Ovary (tissue), 9 donors: ENCODE measurements around the gene HNRNPK. TPM values are rescaled to one million over a fixed set of nuclear protein-coding genes. Genes with fewer than 3 reads are reported as not detected.
A peak's percentile ranks its signal among the peaks of the same experiment; 100 is the strongest.

Experiments
- DNase-seq, 5 donors: peaks; one replicate each; pipeline ENCODE4 v3.0.0-alpha.2; 2019 to 2020
- H3K27ac ChIP-seq, 2 donors: fragments of 200-600 bp; one replicate each; pipeline versions ENCODE4 v1.5.1 to v1.8.0; 2019 to 2022
- H3K27me3 ChIP-seq: fragments of 200-600 bp; one replicate; pipeline ENCODE4 v1.8.0; 2022
- H3K36me3 ChIP-seq: fragments of 200-600 bp; sonication (generic); one replicate; pipeline ENCODE4 v1.5.1; 2019
- H3K4me1 ChIP-seq: one replicate; pipeline ENCODE4 v1.8.1; 2013; ENCODE audit warnings: mild to moderate bottlenecking, moderate library complexity; ENCODE audit not compliant: insufficient read depth
- H3K4me3 ChIP-seq: fragments of 200-600 bp; sonication (generic); one replicate; pipeline ENCODE4 v1.5.1; 2017
- H3K9me3 ChIP-seq, 2 donors: fragments of 200-600 bp in 1 of 2; sonication (generic) in 1 of 2; one replicate each; pipeline versions ENCODE4 v1.5.1 to v1.8.1; 2013 to 2019; ENCODE audit warnings: mild to moderate bottlenecking in 1 of 2, moderate library complexity in 1 of 2
- CTCF ChIP-seq, 3 donors: fragments of 450-650 bp in 2 of 3; fragments of 200-600 bp in 1 of 3; IDR thresholded peaks; one replicate each; pipeline versions ENCODE4 v1.5.1 to v1.8.0; 2016 to 2022; ENCODE audit warnings: antibody characterized with exemption in 3 of 3, mild to moderate bottlenecking in 1 of 3
- EP300 ChIP-seq: sonication (generic); formaldehyde crosslinking; IDR thresholded peaks from one replicate; pipeline ENCODE4 v1.6.1; 2017; ENCODE audit warnings: antibody characterized with exemption
- POLR2A ChIP-seq: fragments of 450-650 bp; IDR thresholded peaks from one replicate; pipeline ENCODE4 v1.6.1; 2017; ENCODE audit warnings: antibody characterized with exemption, mild to moderate bottlenecking, moderate library complexity
- WGBS, 3 donors: extraction: QIAGEN DNeasy Blood & Tissue Kit in 1 of 3; methylation state at CpG; one replicate each; pipeline versions ENCODE4 v1.1.5 to v1.1.7; 2013 to 2017; 5-methylcytosine and 5-hydroxymethylcytosine counted together
- intact Hi-C, 4 donors: fragments of 100-400 bp; cut with DNase I; formaldehyde crosslinking; loops; one replicate each; pipeline versions ENCODE4 v1.11.0 to v1.15.1; 2022 to 2023
- polyA plus RNA-seq, 2 donors: library from polyadenylated mRNA; stranded (reverse); fragments of 200-250 nt in 1 of 2; fragments of 350-450 nt in 1 of 2; fragmentation: Illumina TruSeq in 1 of 2; extraction: RNeasy Lipid Tissue Mini Kit (QIAGEN cat#74804) in 1 of 2; gene quantifications; one replicate each; pipeline ENCODE4 v1.2.3, GENCODE V29; 2013 to 2014
- total RNA-seq, 7 donors: library from RNA; depleted of rRNA in 2 of 7; stranded (reverse); fragments of >200 nt in 2 of 7; fragmentation: NEBNext Ultra II Directional in 3 of 7; extraction: Animal tissue kit (Norgen Biotek cat#: 25700) in 3 of 7; gene quantifications; one replicate each; pipeline versions ENCODE4 v1.1.0 to v1.2.4, GENCODE V29; 2016 to 2023
- donor health status: DM: no; HTN: no; CAD: no; lungs with moderate emphysema.
- donor health status: DM: no; HTN: no; CAD: no.
- donor health status: Bipolar disorder and iron deficiency.
- donor health status: DM: yes; HTN: yes; CAD: no.
- donor health status: DM: no; HTN: no; CAD: no.
- donor health status: DM: yes; HTN: yes; CAD: no.

Gene HNRNPK
- total and polyA plus RNA-seq, 9 donors = 302 to 646 (median 485) TPM

DNA sequence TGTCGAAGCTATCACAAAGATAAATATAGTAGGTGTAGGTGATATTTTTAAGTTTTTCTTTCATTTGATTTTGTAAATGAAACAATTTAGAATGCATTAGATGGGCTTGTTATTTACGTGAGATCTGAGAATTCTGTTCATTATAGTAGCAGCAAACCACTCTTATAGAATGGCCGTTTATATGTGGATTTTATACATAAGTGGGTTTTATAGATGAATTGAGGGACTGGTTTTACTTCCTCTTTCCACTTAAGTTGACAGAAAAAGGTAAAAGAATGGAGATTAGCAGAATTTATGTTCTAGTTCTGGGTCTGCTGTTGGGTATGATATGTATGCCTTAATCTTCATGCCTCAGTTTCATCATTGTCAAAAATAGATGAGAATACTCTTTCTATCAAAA, 6.2 kb upstream of the HNRNPK start:
- Histone ChIP-seq H3K4me1 (peaks cover 1% of the 10 kb centered on the region), H3K9me3 (no peaks in the 10 kb centered on the region), H3K27ac (no peak overlapping the region), H3K4me3 (no peak overlapping the region), H3K36me3 (no peaks in the 10 kb centered on the region), H3K27me3 (no peaks in the 10 kb centered on the region)
- TF ChIP-seq CTCF (IDR thresholded peaks at IDR 0.05) (no peak), EP300 (no peak), POLR2A (no peak)
- intact Hi-C loops = no loop called here
- 90 to 96% (median 93%) methylated on average over 3 of the region's 3 CpGs for WGBS, 3 donors
- no peak for DNase-seq

DNA sequence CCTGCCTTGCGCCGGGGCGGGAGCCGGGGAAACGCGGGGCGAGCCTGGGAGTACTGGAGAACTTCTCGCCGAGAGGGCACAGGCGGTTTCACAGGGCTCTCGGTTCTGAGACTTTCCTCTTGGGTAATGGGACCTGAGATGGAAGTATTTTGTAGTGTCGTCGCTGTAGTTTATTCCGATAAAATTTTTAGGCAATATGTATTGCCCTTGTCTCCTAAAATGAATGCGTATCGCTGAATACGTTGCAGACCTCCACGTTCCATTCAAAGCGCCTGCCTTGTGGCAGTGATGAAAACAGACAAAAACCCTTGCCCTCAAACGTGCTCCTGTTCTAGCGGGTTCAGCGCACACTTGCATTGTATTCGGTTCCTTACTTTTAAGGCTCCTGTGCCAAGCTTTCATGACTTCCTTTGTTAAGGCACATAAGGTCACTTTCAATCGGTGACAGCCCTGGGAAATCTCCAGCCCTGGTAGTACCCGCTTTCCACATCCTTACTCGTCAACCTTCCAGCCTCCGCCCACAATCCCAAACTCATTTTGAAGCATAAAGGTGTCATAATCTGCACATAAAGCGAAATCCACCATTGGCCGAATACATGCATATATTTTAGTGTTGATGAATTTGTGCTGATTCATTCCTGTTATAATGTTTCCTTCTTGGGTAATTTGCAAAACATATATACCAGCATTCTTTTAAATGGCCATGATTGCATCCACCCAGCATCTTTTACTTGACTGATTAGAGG, 1.3 kb upstream of the HNRNPK start:
- intact Hi-C loops = no loop called here
- DNase-seq = no peak
- no peaks in the 10 kb centered on the region for H3K4me1 ChIP-seq

GRCh38 chr9:83980395-83981125, 545 bp upstream of the HNRNPK start, which contains the start of gene RMI1:
RMI1 (plus strand) TSS chr9:83980805; CDS start chr9:84000987, 20,182 bp downstream.
- 0 to 1% (median 1%) methylated on average over 55 to 69 of the region's 69 CpGs for WGBS, 3 donors
- peak; percentile 98 for TF ChIP-seq POLR2A
- peak in 1 of 3 donors; percentile 16 for TF ChIP-seq CTCF (IDR thresholded peaks at IDR 0.05)
- TF ChIP-seq EP300 = no peak
- Histone ChIP-seq H3K36me3 (no peaks in the 10 kb centered on the region), H3K4me3 (peak within 1 kb of the TSS; percentile 94), H3K4me1 (no peaks in the 10 kb centered on the region), H3K27me3 (no peaks in the 10 kb centered on the region), H3K27ac (peak within 1 kb of the TSS; percentile 97 to 98), H3K9me3 (no peaks in the 10 kb centered on the region)
- intact Hi-C loops = no loop called here
- peak; percentile 99 to 100 (median 100) for DNase-seq

More for the DNA sequence above, 1.3 kb upstream of the HNRNPK start:
- Histone ChIP-seq H3K27ac (peak overlapping the region; percentile 97 to 98), H3K4me3 (peak overlapping the region; percentile 94), H3K27me3 (no peaks in the 10 kb centered on the region), H3K36me3 (no peaks in the 10 kb centered on the region), H3K9me3 (no peaks in the 10 kb centered on the region)
- WGBS, 3 donors = 2% methylated on average over 29 of the region's 29 CpGs
- TF ChIP-seq CTCF (IDR thresholded peaks at IDR 0.05) (no peak), EP300 (no peak), POLR2A (no peak)

GRCh38 chr9:83978992-83979811, 813 bp downstream of the HNRNPK start:
- H3K4me3 ChIP-seq = peak overlapping the region; percentile 94
- 1 to 2% (median 1%) methylated on average over 43 to 55 of the region's 55 CpGs for WGBS, 3 donors
- TF ChIP-seq POLR2A (peak; percentile 14), CTCF (IDR thresholded peaks at IDR 0.05) (no peak)
- no peaks in the 10 kb centered on the region for H3K27me3 ChIP-seq
- H3K27ac ChIP-seq = peak overlapping the region; percentile 97 to 98
- no peaks in the 10 kb centered on the region for H3K36me3 ChIP-seq
- intact Hi-C loops = loop anchor here in 1 of 4 donors (10.0 kb wide), 1 partner anchor 54 kb away; the partner anchor contains the start of gene KIF27
- H3K9me3 ChIP-seq = no peaks in the 10 kb centered on the region
- DNase-seq = peak; percentile 83 to 91 (median 87)
- H3K4me1 ChIP-seq = peaks cover 4% of the 10 kb centered on the region
